Endodermal cell (in vitro differentiated cells): ENCODE measurements around the gene OPHN1. TPM values are rescaled to one million over a fixed set of nuclear protein-coding genes. Genes with fewer than 3 reads are reported as not detected.

Experiments used
- DNase-seq: peaks from one replicate; pipeline ENCODE4 v3.0.0-alpha.2; 2017
- H3K27ac ChIP-seq: 2 replicates; pipeline ENCODE4 v1.5.1; 2013; ENCODE audit warnings: mild to moderate bottlenecking, low read depth, low read length, moderate library complexity
- H3K27me3 ChIP-seq: 2 replicates; pipeline ENCODE4 v1.6.1; 2013; ENCODE audit warnings: mild to moderate bottlenecking, low read length, moderate library complexity; ENCODE audit not compliant: insufficient read depth, control insufficient read depth, poor library complexity, severe bottlenecking
- H3K36me3 ChIP-seq: 2 replicates; pipeline ENCODE4 v1.7.0; 2013; ENCODE audit warnings: mild to moderate bottlenecking, low read length, moderate library complexity; ENCODE audit not compliant: control insufficient read depth, insufficient read depth
- H3K4me1 ChIP-seq: one replicate; pipeline ENCODE4 v1.7.0; 2013; ENCODE audit warnings: low read length; ENCODE audit not compliant: control insufficient read depth, insufficient read depth
- H3K4me3 ChIP-seq: 2 replicates; pipeline ENCODE4 v1.5.1; 2013; ENCODE audit warnings: mild to moderate bottlenecking, low read length, moderate library complexity
- H3K9ac ChIP-seq: 2 replicates; pipeline ENCODE4 v1.6.1; 2013; ENCODE audit warnings: mild to moderate bottlenecking, low read length, moderate library complexity; ENCODE audit not compliant: poor library complexity, severe bottlenecking; ENCODE audit errors: extremely low read depth
- H3K9me3 ChIP-seq: 2 replicates; pipeline ENCODE4 v1.6.1; 2013; ENCODE audit warnings: mild to moderate bottlenecking, low read length, moderate library complexity; ENCODE audit not compliant: control insufficient read depth
- H3K27ac Mint-ChIP-seq: 2 replicates; pipeline ENCODE4 v1.8.0; 2020; ENCODE audit warnings: mixed read lengths
- H3K27me3 Mint-ChIP-seq: 2 replicates; pipeline ENCODE4 v1.8.0; 2021; ENCODE audit warnings: mild to moderate bottlenecking, mixed read lengths; ENCODE audit not compliant: insufficient read depth
- H3K36me3 Mint-ChIP-seq: 2 replicates; pipeline ENCODE4 v1.8.0; 2020; ENCODE audit warnings: low read depth, mixed read lengths
- H3K4me1 Mint-ChIP-seq: 2 replicates; pipeline ENCODE4 v1.8.0; 2020; ENCODE audit warnings: mixed read lengths
- H3K4me3 Mint-ChIP-seq: 2 replicates; pipeline ENCODE4 v1.8.0; 2020; ENCODE audit warnings: mild to moderate bottlenecking, moderate library complexity, mixed read lengths
- H3K9me3 Mint-ChIP-seq: 2 replicates; pipeline ENCODE4 v1.8.0; 2020; ENCODE audit warnings: mild to moderate bottlenecking, mixed read lengths
- CTCF ChIP-seq: fragments of 200-600 bp; sonication (generic); conservative IDR thresholded peaks from 2 replicates; pipeline ENCODE4 v1.5.0; 2021; ENCODE audit warnings: antibody characterized with exemption, mild to moderate bottlenecking
- WGBS, 2 experiments: methylation state at CpG; one replicate each; pipeline versions ENCODE4 v1.1.5 to v1.1.7; 2013; ENCODE audit warnings: missing lambda C conversion rate in 2 of 2, mixed read lengths in 1 of 2; ENCODE audit not compliant: insufficient coverage in 1 of 2, insufficient read length in 1 of 2; 5-methylcytosine and 5-hydroxymethylcytosine counted together
- total RNA-seq, 2 donors: library from RNA; stranded (reverse); fragmentation: NEBNext Ultra II Directional in 1 of 2; extraction: Animal tissue kit (Norgen Biotek cat#: 25700) in 1 of 2; gene quantifications; 2 replicates in 1 of 2; 3 replicates in 1 of 2; pipeline ENCODE4 v1.2.1, GENCODE V29; 2021

Gene OPHN1
- total RNA-seq, 2 donors from 2014 or later: 2.9 to 5.0 TPM

GRCh38 chrX:68439341-68439740 is 6.0 kb upstream of the OPHN1 start:
- Histone ChIP-seq H3K36me3 (no peaks in the 10 kb centered on the region), H3K4me1 (no peaks in the 10 kb centered on the region), H3K4me3 (no peak overlapping the region), H3K27ac (no peak overlapping the region), H3K9ac (no peak overlapping the region), H3K9me3 (no peaks in the 10 kb centered on the region), H3K27me3 (no peaks in the 10 kb centered on the region)
- Mint-ChIP-seq H3K36me3 (no peaks in the 10 kb centered on the region), H3K4me3 (no peak overlapping the region), H3K4me1 (no peaks in the 10 kb centered on the region), H3K27ac (no peak overlapping the region), H3K27me3 (no peaks in the 10 kb centered on the region), H3K9me3 (peaks cover 51% of the 10 kb centered on the region)
- 80 to 93% methylated on average over 2 to 4 of the region's 4 CpGs for WGBS, 2 experiments
- no peak for DNase-seq
- TF ChIP-seq CTCF: no peak

DNA sequence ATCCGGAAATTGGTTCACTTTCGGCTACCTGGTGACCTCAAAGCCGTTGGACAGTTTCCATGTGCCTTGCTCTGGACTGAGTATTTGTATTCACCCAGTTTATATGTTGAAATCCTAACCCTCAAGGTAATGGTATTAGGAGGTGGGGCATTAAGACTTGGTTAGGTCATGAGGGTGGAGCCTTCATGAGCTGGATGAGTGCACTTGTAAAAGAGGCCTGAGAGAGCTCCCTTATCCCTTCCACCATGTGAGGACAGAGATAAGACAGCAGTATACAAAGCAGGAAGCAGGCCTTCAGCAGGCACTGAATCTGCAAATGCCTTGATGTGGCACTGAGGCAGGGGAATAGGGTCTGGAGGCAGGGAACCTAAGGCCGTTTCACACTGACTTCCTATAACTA is 5.3 kb upstream of the OPHN1 start:
- no peaks in the 10 kb centered on the region for H3K4me1 Mint-ChIP-seq
- no peaks in the 10 kb centered on the region for H3K9me3 ChIP-seq
- H3K9ac ChIP-seq: no peak overlapping the region
- H3K27me3 Mint-ChIP-seq: no peaks in the 10 kb centered on the region
- peaks cover 53% of the 10 kb centered on the region for H3K9me3 Mint-ChIP-seq
- H3K36me3 ChIP-seq: no peaks in the 10 kb centered on the region
- H3K4me1 ChIP-seq: no peaks in the 10 kb centered on the region
- peak; percentile 42 for DNase-seq
- no peak overlapping the region for H3K4me3 Mint-ChIP-seq
- H3K36me3 Mint-ChIP-seq: no peaks in the 10 kb centered on the region
- H3K4me3 ChIP-seq: no peak overlapping the region
- TF ChIP-seq CTCF: no peak
- H3K27me3 ChIP-seq: no peaks in the 10 kb centered on the region
- no peak overlapping the region for H3K27ac Mint-ChIP-seq
- 100% methylated on average over 4 of the region's 4 CpGs; no CpG with 5 or more reads in 1 of the 2 experiments for WGBS, 2 experiments
- no peak overlapping the region for H3K27ac ChIP-seq

GRCh38 chrX:68433981-68434299 is 645 bp upstream of the OPHN1 start:
- H3K9ac ChIP-seq: no peak overlapping the region
- Mint-ChIP-seq H3K9me3 (peaks cover 63% of the 10 kb centered on the region), H3K4me1 (peaks cover 4% of the 10 kb centered on the region), H3K36me3 (no peaks in the 10 kb centered on the region), H3K4me3 (peak overlapping the region; percentile 79), H3K27ac (no peak overlapping the region), H3K27me3 (peaks cover 4% of the 10 kb centered on the region)
- H3K9me3 ChIP-seq: no peaks in the 10 kb centered on the region
- peak overlapping the region; percentile 83 for H3K4me3 ChIP-seq
- no peaks in the 10 kb centered on the region for H3K27me3 ChIP-seq
- no peaks in the 10 kb centered on the region for H3K36me3 ChIP-seq
- DNase-seq: no peak
- H3K27ac ChIP-seq: no peak overlapping the region
- TF ChIP-seq CTCF: no peak
- 0 to 4% methylated on average over 8 to 13 of the region's 13 CpGs for WGBS, 2 experiments
- H3K4me1 ChIP-seq: no peaks in the 10 kb centered on the region
